Tibial nerve (tissue), 4 donors: Measurements from ENCODE around the gene CORO1C. TPM values are rescaled to one million over a fixed set of nuclear protein-coding genes. Genes with fewer than 3 reads are reported as not detected.

Experiments used
- DNase-seq, 2 donors: peaks; one replicate each; pipeline ENCODE4 v3.0.0-alpha.2; 2019; ENCODE audit warnings: low spot score in 2 of 2
- H3K27ac ChIP-seq, 4 donors: fragments of 200-600 bp; sonication (generic) in 3 of 4; one replicate each; pipeline ENCODE4 v1.5.1; 2017 to 2019; ENCODE audit warnings: mild to moderate bottlenecking in 1 of 4
- H3K27me3 ChIP-seq, 2 donors: fragments of 200-600 bp; sonication (generic) in 1 of 2; one replicate each; pipeline versions ENCODE4 v1.5.1 to v1.6.0; 2017 to 2019
- H3K36me3 ChIP-seq, 3 donors: fragments of 200-600 bp; sonication (generic); one replicate each; pipeline ENCODE4 v1.5.1; 2018 to 2019
- H3K4me1 ChIP-seq, 4 donors: fragments of 200-600 bp; sonication (generic) in 3 of 4; one replicate each; pipeline ENCODE4 v1.5.1; 2017 to 2019
- H3K4me3 ChIP-seq, 4 donors: fragments of 200-600 bp; sonication (generic) in 3 of 4; one replicate each; pipeline ENCODE4 v1.5.1; 2017 to 2019; ENCODE audit warnings: mild to moderate bottlenecking in 1 of 4, moderate library complexity in 1 of 4
- H3K9me3 ChIP-seq, 4 donors: fragments of 200-600 bp; sonication (generic) in 3 of 4; one replicate each; pipeline ENCODE4 v1.5.1; 2017 to 2019
- CTCF ChIP-seq, 5 experiments: fragments of 200-600 bp in 3 of 5; fragments of 450-650 bp in 2 of 5; sonication (generic) in 3 of 5; IDR thresholded peaks; one replicate each; pipeline ENCODE4 v1.5.1; 2016 to 2019; ENCODE audit warnings: antibody characterized with exemption in 5 of 5, mild to moderate bottlenecking in 3 of 5, moderate library complexity in 2 of 5
- EP300 ChIP-seq, 2 donors: sonication (generic); formaldehyde crosslinking; IDR thresholded peaks; one replicate each; pipeline ENCODE4 v1.6.1; 2017; ENCODE audit warnings: antibody characterized with exemption in 2 of 2, mild to moderate bottlenecking in 1 of 2
- POLR2A ChIP-seq, 2 donors: fragments of 450-650 bp; IDR thresholded peaks; one replicate each; pipeline ENCODE4 v1.6.1; 2017; ENCODE audit warnings: antibody characterized with exemption in 2 of 2, mild to moderate bottlenecking in 2 of 2, moderate library complexity in 2 of 2
- WGBS, 2 donors: methylation state at CpG; one replicate each; pipeline ENCODE4 v1.1.5; 2018; 5-methylcytosine and 5-hydroxymethylcytosine counted together
- small RNA-seq: library from RNA; depleted of rRNA; stranded (forward); fragments of <200 nt; gene quantifications from one replicate; pipeline ENCODE3, GENCODE V24; 2016
- total RNA-seq, 4 donors: library from RNA; depleted of rRNA; stranded (reverse); fragments of >200 nt; gene quantifications; one replicate each; pipeline ENCODE4 v1.1.0, GENCODE V29; 2016

The CORO1C gene
- total RNA-seq, 4 donors from 2014 or later = 110 to 181 (median 158) TPM

- WGBS, 2 donors = 14 to 24% methylated on average over 20 to 25 of the region's 27 CpGs
- H3K4me1 ChIP-seq = peaks cover 0 to 22% (median 0%) of the 10 kb centered on the region in 4 donors
- H3K4me3 ChIP-seq = peak within 1 kb of the TSS; percentile 9 to 51 (median 18)
- no peaks in the 10 kb centered on the region for H3K9me3 ChIP-seq
- H3K27me3 ChIP-seq = no peaks in the 10 kb centered on the region
- no peaks in the 10 kb centered on the region for H3K36me3 ChIP-seq
- no peak for DNase-seq
- no peak for TF ChIP-seq EP300 (IDR thresholded peaks at IDR 0.05)
- no peak for TF ChIP-seq CTCF (IDR thresholded peaks at IDR 0.05)
- no peak for TF ChIP-seq POLR2A (IDR thresholded peaks at IDR 0.05)
- H3K27ac ChIP-seq = peak within 1 kb of the TSS in 3 of 4 donors; percentile 26 to 77 (median 72)
Measured at GRCh38 chr12:108597559-108598471, 133.5 kb downstream of the CORO1C start, which contains the start of gene TMEM119. TSS of gene TMEM119 (minus strand) at chr12:108598084. CDS start at chr12:108592383, 5,701 bp downstream.

GRCh38 chr12:108596854-108597558 is 134.3 kb downstream of the CORO1C start:
- peaks cover 0 to 22% (median 0%) of the 10 kb centered on the region in 4 donors for H3K4me1 ChIP-seq
- 34 to 39% methylated on average over 6 to 10 of the region's 10 CpGs for WGBS, 2 donors
- TF ChIP-seq EP300 (IDR thresholded peaks at IDR 0.05) = no peak
- TF ChIP-seq CTCF (IDR thresholded peaks at IDR 0.05) = no peak
- TF ChIP-seq POLR2A (IDR thresholded peaks at IDR 0.05) = no peak
- no peaks in the 10 kb centered on the region for H3K27me3 ChIP-seq
- H3K9me3 ChIP-seq = no peaks in the 10 kb centered on the region
- H3K36me3 ChIP-seq = no peaks in the 10 kb centered on the region
- peak overlapping the region in 3 of 4 donors; percentile 26 to 77 (median 72) for H3K27ac ChIP-seq
- DNase-seq = no peak
- H3K4me3 ChIP-seq = peak overlapping the region; percentile 9 to 51 (median 18)

- H3K4me3 ChIP-seq = peak overlapping the region; percentile 9 to 51 (median 18)
- DNase-seq = no peak
- 56 to 62% methylated on average over 15 to 16 of the region's 17 CpGs for WGBS, 2 donors
Measured at GRCh38 chr12:108595711-108596647, 135.3 kb downstream of the CORO1C start.

More at GRCh38 chr12:108595711-108596647, 135.3 kb downstream of the CORO1C start:
- no peak for TF ChIP-seq EP300 (IDR thresholded peaks at IDR 0.05)
- TF ChIP-seq POLR2A (IDR thresholded peaks at IDR 0.05) = no peak
- TF ChIP-seq CTCF (IDR thresholded peaks at IDR 0.05) = no peak
- Histone ChIP-seq H3K27me3 (no peaks in the 10 kb centered on the region), H3K4me1 (peaks cover 0 to 22% (median 0%) of the 10 kb centered on the region in 4 donors), H3K27ac (peak overlapping the region in 3 of 4 donors; percentile 26 to 77 (median 72)), H3K9me3 (no peaks in the 10 kb centered on the region), H3K36me3 (no peaks in the 10 kb centered on the region)

Small RNA genes lying within 50 kb of the gene (small RNA-seq; reads per million reads assigned to genes)
- not detected for gene AC087893.2
- gene RF00019 = not detected
- not detected for gene RF00561
- not detected for gene RNU7-169P

Other genes starting within 250 kb of the CORO1C start
- gene FICD, start 216.2 kb downstream of the CORO1C start, total RNA-seq = 10 to 100 TPM in 1 of 4 donors, 1 to 10 TPM in 3; 4.8 to 13.2 (median 8.3) TPM
- 10 to 100 TPM; 51.3 to 70.1 (median 63.4) TPM for gene SART3, start 170.3 kb downstream of the CORO1C start, total RNA-seq
- 100 to 1,000 TPM; 172 to 269 (median 185) TPM for gene ISCU, start 168.9 kb downstream of the CORO1C start, total RNA-seq
- gene TMEM119, start 133.4 kb downstream of the CORO1C start, total RNA-seq = 10 to 100 TPM in 3 of 4 donors, 1 to 10 TPM in 1; 9.0 to 48.8 (median 42.3) TPM
- gene SELPLG, start 97.6 kb downstream of the CORO1C start, total RNA-seq = 10 to 100 TPM in 2 of 4 donors, 1 to 10 TPM in 2; 4.5 to 15.1 (median 9.2) TPM
- 10 to 100 TPM; 23.6 to 66.9 (median 28.0) TPM for gene SSH1, start 126.1 kb upstream of the CORO1C start, total RNA-seq
- not detected for gene DAO, start 148.6 kb upstream of the CORO1C start, total RNA-seq